Measurements from ENCODE around the gene NUP37. TPM values are rescaled to one million over a fixed set of nuclear protein-coding genes. Genes with fewer than 3 reads are reported as not detected.
A peak's percentile ranks its signal among the peaks of the same experiment; 100 is the strongest.
"Not testable (repeated sequence)": the region's sequence is repeated elsewhere in the genome, so short reads cannot be mapped to it uniquely, and the experiment has no call there.

NUP37 gene
- total RNA-seq, 1 experiment from 2014 or later, result 59.6 TPM

GRCh38 chr12:102093319-102093718 lies 26.6 kb downstream of the NUP37 start:
- DNase-seq (ENCODE audit: low read depth), result peak; percentile 11

GRCh38 chr12:102089228-102089835 lies 30.6 kb downstream of the NUP37 start:
- DNase-seq (ENCODE audit: low read depth), result not testable (repeated sequence)

GRCh38 chr12:102080842-102081241 lies 39.1 kb downstream of the NUP37 start:
- no peak for DNase-seq (ENCODE audit: low read depth)

- DNase-seq (ENCODE audit: low read depth), result not testable (repeated sequence)
These were observed 47.8 kb downstream of the NUP37 start for GRCh38 chr12:102072092-102072491.

- DNase-seq (ENCODE audit: low read depth), result no peak
These were observed 50.2 kb downstream of the NUP37 start for GRCh38 chr12:102069707-102070106.

- DNase-seq (ENCODE audit: low read depth), result peak; percentile 14
These were observed 52.2 kb downstream of the NUP37 start for GRCh38 chr12:102067574-102068258.

- no peak for DNase-seq (ENCODE audit: low read depth)
These were observed 55.4 kb downstream of the NUP37 start for GRCh38 chr12:102064476-102064875.

- peak; percentile 29 for DNase-seq (ENCODE audit: low read depth)
These were observed 56.8 kb downstream of the NUP37 start for GRCh38 chr12:102063069-102063468.

GRCh38 chr12:102062419-102062806 lies 57.5 kb downstream of the NUP37 start:
- no peak for DNase-seq (ENCODE audit: low read depth)

GRCh38 chr12:102061560-102062418 lies 58.1 kb downstream of the NUP37 start, which contains the start of gene WASHC3:
WASHC3 (minus strand) TSS chr12:102061991; CDS start chr12:102061962, 29 bp downstream.
- DNase-seq (ENCODE audit: low read depth), result peak; percentile 92

- no peak for DNase-seq (ENCODE audit: low read depth)
These were observed 58.8 kb downstream of the NUP37 start for GRCh38 chr12:102061096-102061559.

GRCh38 chr12:102059343-102059742 lies 60.6 kb downstream of the NUP37 start:
- peak; percentile 27 for DNase-seq (ENCODE audit: low read depth)

GRCh38 chr12:102054345-102054744 lies 65.6 kb downstream of the NUP37 start:
- DNase-seq (ENCODE audit: low read depth), result no peak

- DNase-seq (ENCODE audit: low read depth), result no peak
These were observed 66.9 kb downstream of the NUP37 start for GRCh38 chr12:102053062-102053349.

GRCh38 chr12:102052192-102053061 lies 67.5 kb downstream of the NUP37 start:
- DNase-seq (ENCODE audit: low read depth), result no peak

- no peak for DNase-seq (ENCODE audit: low read depth)
These were observed 68.4 kb downstream of the NUP37 start for GRCh38 chr12:102051431-102051965.

GRCh38 chr12:102050660-102051430 lies 69.1 kb downstream of the NUP37 start:
- DNase-seq (ENCODE audit: low read depth), result no peak

GRCh38 chr12:102043928-102044327 lies 76.0 kb downstream of the NUP37 start:
- no peak for DNase-seq (ENCODE audit: low read depth)

- DNase-seq (ENCODE audit: low read depth), result no peak
These were observed 85.7 kb downstream of the NUP37 start for GRCh38 chr12:102033991-102034745.

- DNase-seq (ENCODE audit: low read depth), result no peak
These were observed 88.1 kb downstream of the NUP37 start for GRCh38 chr12:102031852-102032251.
